NCI-H1092 treated with DMSO at 0.1 percent for 48 hours (cell line): Measurements from ENCODE around the gene EFL1.

ENCODE experiments used
- DNase-seq: peaks from one replicate; lab custom pipeline; 2025; lab: John Stamatoyannopoulos, UW

Gene EFL1

GRCh38 chr15:82081914-82082762 is 180.4 kb downstream of the EFL1 start:
- DNase-seq, result no peak

DNA sequence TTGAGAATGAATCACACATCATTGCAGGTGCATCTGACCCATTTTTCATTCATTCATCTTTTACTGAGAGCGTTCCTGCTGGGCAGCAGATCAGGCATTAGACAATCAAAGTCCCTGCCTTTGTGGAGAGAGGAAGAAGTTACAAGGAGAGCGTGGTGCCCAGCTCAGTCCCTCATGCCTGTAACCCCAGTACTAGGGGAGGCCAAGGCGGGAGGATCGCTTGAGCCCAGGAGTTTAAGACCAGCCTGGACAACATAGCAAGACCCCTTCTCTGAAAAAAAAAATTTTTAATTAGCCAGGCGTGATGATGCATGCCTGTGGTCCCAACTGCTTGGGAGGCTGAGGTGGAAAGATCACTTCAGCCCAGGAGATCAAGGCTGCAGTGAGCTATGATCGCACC is 181.8 kb downstream of the EFL1 start:
- no peak for DNase-seq
